AG08396 (cell line): ENCODE data around the gene DKKL1.
"Not testable (repeated sequence)": the region's sequence is repeated elsewhere in the genome, so short reads cannot be mapped to it uniquely, and the experiment has no call there.

Experiments
- DNase-seq: peaks from one replicate; pipeline ENCODE4 v3.0.0; 2012; ENCODE audit warnings: low spot score, mixed read lengths

DKKL1 gene

GRCh38 chr19:49363268-49364082, at the start of gene DKKL1:
Gene DKKL1, plus strand, starts transcription at chr19:49363877. Its CDS starts 122 bp downstream, at chr19:49363999.
- DNase-seq = peak; percentile 99

GRCh38 chr19:49315111-49315510, 48.6 kb upstream of the DKKL1 start:
- no peak for DNase-seq

- no peak for DNase-seq
Observed at GRCh38 chr19:49316284-49316683, 47.4 kb upstream of the DKKL1 start.

- no peak for DNase-seq
Observed at GRCh38 chr19:49318296-49318695, 45.4 kb upstream of the DKKL1 start.

GRCh38 chr19:49324801-49325576, 38.7 kb upstream of the DKKL1 start, which contains the start of gene SLC6A16:
Gene SLC6A16, minus strand, starts transcription at chr19:49325191. Its CDS starts 13,844 bp downstream, at chr19:49311347.
- DNase-seq = no peak

- not testable (repeated sequence) for DNase-seq
Observed at GRCh38 chr19:49325756-49326155, 37.9 kb upstream of the DKKL1 start.

GRCh38 chr19:49326165-49326704, 37.4 kb upstream of the DKKL1 start:
- DNase-seq = no peak

GRCh38 chr19:49327878-49328544, 35.7 kb upstream of the DKKL1 start:
- DNase-seq = peak; percentile 54

- no peak for DNase-seq
Observed at GRCh38 chr19:49328741-49329140, 34.9 kb upstream of the DKKL1 start.

- not testable (repeated sequence) for DNase-seq
Observed at GRCh38 chr19:49331187-49331586, 32.5 kb upstream of the DKKL1 start.

- DNase-seq = peak; percentile 72
Observed at GRCh38 chr19:49331616-49332055, 32.0 kb upstream of the DKKL1 start.

GRCh38 chr19:49332691-49333417, 30.8 kb upstream of the DKKL1 start:
- DNase-seq = not testable (repeated sequence)

GRCh38 chr19:49333418-49333805, 30.3 kb upstream of the DKKL1 start:
- DNase-seq = no peak

- no peak for DNase-seq
Observed at GRCh38 chr19:49333811-49334288, 29.8 kb upstream of the DKKL1 start.

GRCh38 chr19:49335071-49335783, 28.4 kb upstream of the DKKL1 start, which contains the start of gene CD37:
Gene CD37, plus strand, starts transcription at chr19:49335406. Its CDS starts 135 bp downstream, at chr19:49335541.
- DNase-seq = no peak

- no peak for DNase-seq
Observed at GRCh38 chr19:49335784-49336481, 27.7 kb upstream of the DKKL1 start.

- no peak for DNase-seq
Observed at GRCh38 chr19:49336482-49337266, 27.0 kb upstream of the DKKL1 start.

- no peak for DNase-seq
Observed at GRCh38 chr19:49337267-49338022, 26.2 kb upstream of the DKKL1 start.
